22Rv1 (cell line): ENCODE measurements around the gene JAG2.

Experiments used
- H3K27ac ChIP-seq: fragments of 450-650 bp; 2 replicates; pipeline ENCODE4 v1.5.1; 2017
- CTCF ChIP-seq: fragments of 450-650 bp; IDR thresholded peaks from 2 replicates; pipeline ENCODE4 v1.5.1; 2017; ENCODE audit warnings: mild to moderate bottlenecking
- ZFX ChIP-seq: fragments of 450-650 bp; IDR thresholded peaks from 2 replicates; pipeline ENCODE4 v1.6.1; 2017; ENCODE audit warnings: antibody characterized with exemption, borderline replicate concordance

The JAG2 gene

GRCh38 chr14:105165134-105165704, 3.4 kb downstream of the JAG2 start:
- TF ChIP-seq ZFX, result no peak
- TF ChIP-seq CTCF, result no peak
- H3K27ac ChIP-seq, result no peak overlapping the region

- no peak overlapping the region for H3K27ac ChIP-seq
Measured at GRCh38 chr14:105163040-105163742, 5.4 kb downstream of the JAG2 start.

GRCh38 chr14:105162669-105162979, 6.0 kb downstream of the JAG2 start:
- no peak overlapping the region for H3K27ac ChIP-seq
- TF ChIP-seq CTCF, result no peak

More at GRCh38 chr14:105163040-105163742, 5.4 kb downstream of the JAG2 start:
- TF ChIP-seq CTCF, result no peak
- no peak for TF ChIP-seq ZFX

- no peak overlapping the region for H3K27ac ChIP-seq
- TF ChIP-seq ZFX (no peak), CTCF (no peak)
Measured at GRCh38 chr14:105161964-105162668, 6.5 kb downstream of the JAG2 start.

- no peak overlapping the region for H3K27ac ChIP-seq
- TF ChIP-seq ZFX, result no peak
Measured at GRCh38 chr14:105161309-105161708, 7.3 kb downstream of the JAG2 start.

GRCh38 chr14:105160776-105161175, 7.8 kb downstream of the JAG2 start:
- no peak for TF ChIP-seq ZFX
- TF ChIP-seq CTCF, result no peak
- peak overlapping the region; percentile 36; the same call in 1 of the 2 replicates for H3K27ac ChIP-seq

- no peak for TF ChIP-seq CTCF
- TF ChIP-seq ZFX, result no peak
- H3K27ac ChIP-seq, result no peak overlapping the region
Measured at GRCh38 chr14:105159344-105159743, 9.2 kb downstream of the JAG2 start.
